MCF 10A (cell line): ENCODE results near the gene SERPINA10. TPM values are rescaled to one million over a fixed set of nuclear protein-coding genes. Genes with fewer than 3 reads are reported as not detected.

Source experiments
- BruUV-seq: library from RNA; stranded (reverse); fragments of 400-500 nt; replicated peaks from 2 replicates; lab custom pipeline; 2021; lab: Mats Ljungman, UMichigan
- CTCF ChIA-PET: fragments of 300-600 bp; sonication (Branson Sonifier 250); formaldehyde crosslinking; extraction: SDS; loops from one replicate; lab custom pipeline; 2021; ENCODE audit warnings: antibody characterized with exemption, inconsistent platforms; lab: Yijun Ruan, JAX
- POLR2A ChIA-PET: fragments of 300-600, 350-650 bp; sonication (Branson Sonifier 250); formaldehyde crosslinking; extraction: SDS; loops from one replicate; lab custom pipeline; 2020; ENCODE audit warnings: antibody characterized with exemption, inconsistent platforms; lab: Yijun Ruan, JAX
- DNase-seq: peaks from one replicate; pipeline ENCODE4 v3.0.0-alpha.2; 2018; ENCODE audit not compliant: unreplicated experiment
- H3K27ac Mint-ChIP-seq: one replicate; pipeline ENCODE4 v1.8.0; 2022; ENCODE audit warnings: mild to moderate bottlenecking, low read depth, mixed read lengths; ENCODE audit not compliant: unreplicated experiment
- H3K27me3 Mint-ChIP-seq: one replicate; pipeline ENCODE4 v1.8.0; 2022; ENCODE audit warnings: mixed read lengths; ENCODE audit not compliant: insufficient read depth, unreplicated experiment
- H3K36me3 Mint-ChIP-seq: one replicate; pipeline ENCODE4 v1.8.0; 2022; ENCODE audit warnings: mild to moderate bottlenecking, moderate library complexity, mixed read lengths; ENCODE audit not compliant: insufficient read depth, unreplicated experiment
- H3K4me1 Mint-ChIP-seq: one replicate; pipeline ENCODE4 v1.8.0; 2022; ENCODE audit warnings: mixed read lengths; ENCODE audit not compliant: insufficient read depth, unreplicated experiment
- H3K4me3 Mint-ChIP-seq: one replicate; pipeline ENCODE4 v1.8.0; 2022; ENCODE audit warnings: mild to moderate bottlenecking, moderate library complexity, mixed read lengths; ENCODE audit not compliant: unreplicated experiment
- H3K9me3 Mint-ChIP-seq: one replicate; pipeline ENCODE4 v1.8.0; 2022; ENCODE audit warnings: mixed read lengths; ENCODE audit not compliant: unreplicated experiment
- CTCF ChIP-seq: fragments of 200-600 bp; IDR thresholded peaks from one replicate; pipeline ENCODE4 v1.8.0; 2022; ENCODE audit warnings: antibody characterized with exemption, mild to moderate bottlenecking; ENCODE audit not compliant: unreplicated experiment
- intact Hi-C: fragments of 100-400 bp; cut with micrococcal nuclease; formaldehyde crosslinking; loops from 2 replicates; pipeline ENCODE4 v1.14.1; 2022
- total RNA-seq: library from RNA; stranded (reverse); gene quantifications from 2 replicates; pipeline ENCODE4 v1.2.3, GENCODE V29; 2022

Gene SERPINA10
- total RNA-seq, 1 experiment from 2014 or later: not detected

GRCh38 chr14:94314890-94315289 lies 21.8 kb upstream of the SERPINA10 start:
- no TSS peak for BruUV-seq
- no peaks in the 10 kb centered on the region for H3K9me3 Mint-ChIP-seq
- DNase-seq: no peak
- no peak overlapping the region for H3K4me3 Mint-ChIP-seq
- ChIA-PET CTCF (interaction anchor here (1.1 to 1.7 kb wide), 3 partner anchors 19 to 171 kb away, joined by 3 to 6 read pairs (median 3); no protein-coding TSS in a partner anchor), POLR2A (interaction anchor here (0.7 to 4.1 kb wide), 3 partner anchors 8 to 27 kb away, joined by 3 to 29 read pairs (median 27); partner anchors contain the start of gene SERPINA6)
- peaks cover 4% of the 10 kb centered on the region for H3K36me3 Mint-ChIP-seq
- no peak for TF ChIP-seq CTCF
- no peaks in the 10 kb centered on the region for H3K27me3 Mint-ChIP-seq
- H3K27ac Mint-ChIP-seq: peak overlapping the region; percentile 42
- intact Hi-C loops: loop anchor here (10.0 kb wide), 1 partner anchor 130 kb away; no protein-coding TSS in a partner anchor
- H3K4me1 Mint-ChIP-seq: peaks cover 29% of the 10 kb centered on the region

- H3K9me3 Mint-ChIP-seq: peaks cover under 1% of the 10 kb centered on the region
- no peaks in the 10 kb centered on the region for H3K27me3 Mint-ChIP-seq
- DNase-seq: peak; percentile 81
- H3K36me3 Mint-ChIP-seq: peaks cover 4% of the 10 kb centered on the region
- H3K4me3 Mint-ChIP-seq: no peak overlapping the region
- TF ChIP-seq CTCF: no peak
- intact Hi-C loops: loop anchor here (10.0 kb wide), 1 partner anchor 129 kb away; no protein-coding TSS in a partner anchor
- peaks cover 24% of the 10 kb centered on the region for H3K4me1 Mint-ChIP-seq
- ChIA-PET POLR2A (interaction anchor here (0.9 to 4.1 kb wide), 5 partner anchors 12 to 31 kb away, joined by 4 to 29 read pairs (median 12); no protein-coding TSS in a partner anchor), CTCF (interaction anchor here (0.7 to 1.7 kb wide), 3 partner anchors 121 to 172 kb away, joined by 3 to 6 read pairs (median 3); no protein-coding TSS in a partner anchor)
- peak overlapping the region; percentile 42 for H3K27ac Mint-ChIP-seq
- no TSS peak for BruUV-seq
Measured at GRCh38 chr14:94313991-94314655, 21.1 kb upstream of the SERPINA10 start.

- Mint-ChIP-seq H3K27me3 (no peaks in the 10 kb centered on the region), H3K4me3 (no peak overlapping the region), H3K4me1 (peaks cover 24% of the 10 kb centered on the region), H3K9me3 (peaks cover 10% of the 10 kb centered on the region), H3K36me3 (peaks cover 4% of the 10 kb centered on the region), H3K27ac (peak overlapping the region; percentile 65)
- ChIA-PET POLR2A (interaction anchor here (0.6 to 4.1 kb wide), 9 partner anchors 11 to 231 kb away, joined by 3 to 29 read pairs (median 4); partner anchors contain the start of gene IFI27L1), CTCF (interaction anchor here (0.8 kb wide), 1 partner anchor 570 kb away, joined by 4 read pairs; no protein-coding TSS in a partner anchor)
- no peak for TF ChIP-seq CTCF
- intact Hi-C loops: loop anchor here (10.0 kb wide), 1 partner anchor 128 kb away; no protein-coding TSS in a partner anchor
- BruUV-seq: no TSS peak
- DNase-seq: peak; percentile 89
Measured at GRCh38 chr14:94312481-94313246, 19.6 kb upstream of the SERPINA10 start.
